ENCODE measurements around the gene SV2C. TPM values are rescaled to one million over a fixed set of nuclear protein-coding genes. Genes with fewer than 3 reads are reported as not detected.

SV2C gene
- total RNA-seq, 1 donor from 2014 or later, result 0.15 TPM

GRCh38 chr5:76193635-76194034, 110.5 kb downstream of the SV2C start:
- Mint-ChIP-seq H3K4me3 (no peak overlapping the region), H3K9me3 (no peaks in the 10 kb centered on the region), H3K27ac (no peak overlapping the region), H3K27me3 (ENCODE audit: insufficient read depth, low read depth) (no peaks in the 10 kb centered on the region), H3K4me1 (peaks cover 18% of the 10 kb centered on the region), H3K36me3 (peaks cover 4% of the 10 kb centered on the region)
- Histone ChIP-seq H4K20me1 (ENCODE audit: low read depth) (no peaks in the 10 kb centered on the region), H2AFZ (replicated peaks) (no peak overlapping the region), H3K9ac (no peak overlapping the region), H3K36me3 (no peaks in the 10 kb centered on the region), H3K79me2 (ENCODE audit: low read depth) (no peaks in the 10 kb centered on the region), H3K4me3 (no peak overlapping the region), H3K27me3 (no peaks in the 10 kb centered on the region), H3K9me3 (ENCODE audit: low read depth) (no peaks in the 10 kb centered on the region), H3K27ac (no peak overlapping the region), H3F3A (ENCODE audit: low read depth) (no peaks in the 10 kb centered on the region), H3K4me1 (no peaks in the 10 kb centered on the region), H3K4me2 (no peak overlapping the region)
- no peak for DNase-seq (ENCODE audit: low spot score)
- TF ChIP-seq EZH2phosphoT487 (IDR thresholded peaks at IDR 0.05) (no peak), CTCF (IDR thresholded peaks at IDR 0.05) (no peak), EZH2 (IDR thresholded peaks at IDR 0.05) (no peak)

GRCh38 chr5:76194340-76194739, 111.2 kb downstream of the SV2C start:
- peaks cover 5% of the 10 kb centered on the region for H3K36me3 Mint-ChIP-seq
- no peaks in the 10 kb centered on the region for H3K9me3 Mint-ChIP-seq
- no peak overlapping the region for H2AFZ ChIP-seq (replicated peaks)
- no peaks in the 10 kb centered on the region for H4K20me1 ChIP-seq (ENCODE audit: low read depth)
- H3F3A ChIP-seq (ENCODE audit: low read depth), result no peaks in the 10 kb centered on the region
- no peak overlapping the region for H3K4me3 Mint-ChIP-seq
- no peaks in the 10 kb centered on the region for H3K27me3 Mint-ChIP-seq (ENCODE audit: insufficient read depth, low read depth)
- H3K79me2 ChIP-seq (ENCODE audit: low read depth), result no peaks in the 10 kb centered on the region
- H3K4me2 ChIP-seq, result no peak overlapping the region
- H3K27ac Mint-ChIP-seq, result no peak overlapping the region
- H3K27ac ChIP-seq, result no peak overlapping the region
- DNase-seq (ENCODE audit: low spot score), result no peak
- peaks cover 21% of the 10 kb centered on the region for H3K4me1 Mint-ChIP-seq
- H3K36me3 ChIP-seq, result no peaks in the 10 kb centered on the region
- H3K4me3 ChIP-seq, result no peak overlapping the region
- no peaks in the 10 kb centered on the region for H3K4me1 ChIP-seq
- no peak overlapping the region for H3K9ac ChIP-seq
- H3K9me3 ChIP-seq (ENCODE audit: low read depth), result no peaks in the 10 kb centered on the region
- TF ChIP-seq CTCF (IDR thresholded peaks at IDR 0.05) (no peak), EZH2 (IDR thresholded peaks at IDR 0.05) (no peak), EZH2phosphoT487 (IDR thresholded peaks at IDR 0.05) (no peak)
- H3K27me3 ChIP-seq, result no peaks in the 10 kb centered on the region

- H3K4me3 ChIP-seq, result no peak overlapping the region
- H3K9ac ChIP-seq, result no peak overlapping the region
- Mint-ChIP-seq H3K9me3 (no peaks in the 10 kb centered on the region), H3K4me1 (peaks cover 23% of the 10 kb centered on the region), H3K27ac (no peak overlapping the region), H3K36me3 (peaks cover 5% of the 10 kb centered on the region), H3K27me3 (ENCODE audit: insufficient read depth, low read depth) (no peaks in the 10 kb centered on the region), H3K4me3 (no peak overlapping the region)
- H3K27me3 ChIP-seq, result no peaks in the 10 kb centered on the region
- no peaks in the 10 kb centered on the region for H3K9me3 ChIP-seq (ENCODE audit: low read depth)
- no peaks in the 10 kb centered on the region for H3K4me1 ChIP-seq
- H3K27ac ChIP-seq, result no peak overlapping the region
- H3K4me2 ChIP-seq, result no peak overlapping the region
- no peak for TF ChIP-seq CTCF (IDR thresholded peaks at IDR 0.05)
- no peak for TF ChIP-seq EZH2 (IDR thresholded peaks at IDR 0.05)
- no peak for TF ChIP-seq EZH2phosphoT487 (IDR thresholded peaks at IDR 0.05)
- no peaks in the 10 kb centered on the region for H3K36me3 ChIP-seq
- no peaks in the 10 kb centered on the region for H4K20me1 ChIP-seq (ENCODE audit: low read depth)
- no peaks in the 10 kb centered on the region for H3K79me2 ChIP-seq (ENCODE audit: low read depth)
- H2AFZ ChIP-seq (replicated peaks), result no peak overlapping the region
- no peaks in the 10 kb centered on the region for H3F3A ChIP-seq (ENCODE audit: low read depth)
- DNase-seq (ENCODE audit: low spot score), result no peak
Measured at GRCh38 chr5:76196457-76196856, 113.3 kb downstream of the SV2C start.
